ENCODE measurements around the gene SPIRE1.
"Not testable (repeated sequence)": the region's sequence is repeated elsewhere in the genome, so short reads cannot be mapped to it uniquely, and the experiment has no call there.

SPIRE1 gene

DNA sequence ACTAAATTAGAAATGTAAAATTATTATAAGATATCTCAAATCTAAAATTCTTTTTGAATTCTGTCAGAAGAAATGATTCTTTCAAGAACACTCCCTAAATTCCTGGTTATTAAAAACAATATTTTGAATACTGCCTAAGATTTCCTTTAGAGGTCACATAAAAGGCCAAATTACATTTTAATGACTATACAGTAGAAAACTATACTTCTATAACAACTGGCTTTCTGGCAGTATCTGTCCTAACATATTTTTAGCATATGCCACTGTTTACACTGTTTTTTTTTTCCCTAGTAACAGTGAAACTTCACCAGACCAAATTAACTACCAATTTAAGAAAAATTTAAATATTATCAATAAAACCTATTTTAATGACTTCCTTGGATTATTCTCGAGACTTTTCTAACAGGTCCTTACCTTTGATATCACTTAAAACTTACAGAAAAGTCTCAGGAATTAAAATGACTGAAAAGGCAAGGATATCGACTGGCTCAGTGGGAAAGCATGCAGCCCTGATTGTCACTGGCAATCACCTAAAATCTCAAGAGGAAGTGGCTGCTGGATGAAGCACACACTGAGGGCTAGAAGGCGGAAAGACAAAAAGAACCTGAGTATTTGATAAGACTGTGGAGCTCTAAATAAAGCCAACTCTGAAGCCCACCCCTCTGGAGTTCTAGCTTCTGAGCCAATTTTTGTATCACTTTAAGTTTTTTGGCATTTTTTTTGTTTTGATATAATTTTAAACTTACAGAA, 59.6 kb downstream of the SPIRE1 start:
- DNase-seq = peak; percentile 73

DNA sequence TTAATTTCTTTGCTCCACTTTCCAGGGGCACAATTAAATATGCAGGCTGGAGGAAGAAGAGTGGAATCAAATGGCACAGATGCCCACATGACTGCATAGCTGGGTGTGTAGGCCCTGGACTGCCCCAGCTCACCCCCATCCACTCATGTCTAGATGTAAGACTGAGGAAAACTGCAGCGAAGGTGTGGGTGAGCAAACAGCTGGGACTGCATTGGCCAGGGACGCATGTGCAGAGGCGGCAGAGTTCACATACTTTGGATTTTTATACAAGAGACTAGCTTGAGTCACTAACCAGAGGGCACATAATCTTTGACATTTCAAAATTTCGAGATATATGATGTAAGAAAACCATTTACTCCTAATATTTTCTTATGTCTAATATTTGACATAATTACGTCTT, 60.1 kb downstream of the SPIRE1 start:
- DNase-seq = no peak

DNA sequence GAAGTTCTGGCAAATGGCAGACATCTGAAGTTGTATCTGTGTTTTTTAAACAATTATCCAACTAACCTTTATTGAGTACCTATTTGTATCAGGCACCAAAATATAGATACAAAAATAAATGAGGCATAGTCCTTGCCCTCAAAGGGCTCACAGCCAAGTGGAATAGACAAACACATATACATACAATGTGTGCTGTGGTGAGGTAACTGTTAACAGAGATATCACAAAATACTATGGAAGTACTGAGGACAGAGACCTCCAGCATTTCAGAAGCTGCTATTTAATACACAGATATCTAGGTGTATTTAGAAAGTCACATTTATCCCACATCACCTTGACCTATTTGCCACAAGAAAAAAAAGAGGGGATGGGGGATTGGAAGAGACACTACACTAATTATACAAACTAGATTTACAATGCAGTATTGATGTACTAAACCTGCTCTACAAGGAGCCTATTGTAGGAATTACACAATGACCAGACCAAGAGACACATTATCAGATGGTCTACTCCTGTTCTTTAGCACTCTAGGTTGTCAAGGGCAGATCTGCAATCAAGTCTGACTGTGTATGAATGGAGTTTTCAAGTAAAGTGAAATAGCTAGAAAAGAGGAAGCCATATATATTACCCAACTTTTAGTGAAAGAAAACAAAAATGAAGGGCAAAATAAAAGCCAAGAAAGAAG, 62.2 kb downstream of the SPIRE1 start:
- DNase-seq = peak; percentile 80

DNA sequence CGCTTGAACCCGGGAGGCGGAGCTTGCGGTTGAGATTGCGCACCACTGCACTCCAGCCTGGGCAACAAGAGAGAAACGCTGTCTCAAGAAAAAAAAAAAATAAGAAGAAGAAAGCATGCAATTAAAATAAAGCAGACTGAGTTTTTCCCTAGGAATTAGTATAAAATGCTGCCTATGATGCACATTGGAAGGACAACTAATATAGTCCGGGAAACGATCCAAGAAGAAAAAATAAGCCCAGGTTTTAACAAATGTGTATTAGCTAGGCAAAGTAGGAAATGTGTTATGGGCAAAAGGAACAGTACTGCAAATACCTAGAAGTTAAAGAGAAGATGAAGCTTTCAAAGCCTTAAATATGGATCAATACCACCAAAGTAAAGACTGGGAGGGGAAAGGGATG, 64.0 kb downstream of the SPIRE1 start:
- no peak for DNase-seq

DNA sequence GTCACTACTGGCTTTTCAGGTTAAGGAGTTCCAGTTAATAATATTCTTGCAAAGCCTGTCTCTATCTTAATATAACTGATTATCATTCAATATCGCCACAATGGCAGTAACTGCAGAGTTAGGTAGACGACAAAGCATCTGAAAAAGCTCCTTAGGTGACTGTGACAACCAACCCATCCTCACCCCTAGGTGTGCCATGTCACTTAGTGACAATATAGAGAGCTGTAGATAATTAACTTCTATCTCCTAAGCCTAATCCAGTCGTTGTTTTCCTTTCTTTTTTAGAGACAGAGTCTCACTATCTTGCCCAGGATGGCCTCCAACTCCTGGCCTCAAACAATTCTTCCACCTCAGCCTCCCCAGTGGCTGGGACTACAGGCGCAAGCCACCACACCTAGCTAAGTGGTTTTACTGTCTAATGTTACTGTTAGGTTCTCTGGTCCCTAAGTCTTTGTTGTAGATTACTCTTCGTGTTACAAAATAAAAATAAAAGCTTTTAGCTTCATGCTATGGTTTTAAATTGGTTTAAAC, 65.2 kb downstream of the SPIRE1 start:
- DNase-seq = no peak

DNA sequence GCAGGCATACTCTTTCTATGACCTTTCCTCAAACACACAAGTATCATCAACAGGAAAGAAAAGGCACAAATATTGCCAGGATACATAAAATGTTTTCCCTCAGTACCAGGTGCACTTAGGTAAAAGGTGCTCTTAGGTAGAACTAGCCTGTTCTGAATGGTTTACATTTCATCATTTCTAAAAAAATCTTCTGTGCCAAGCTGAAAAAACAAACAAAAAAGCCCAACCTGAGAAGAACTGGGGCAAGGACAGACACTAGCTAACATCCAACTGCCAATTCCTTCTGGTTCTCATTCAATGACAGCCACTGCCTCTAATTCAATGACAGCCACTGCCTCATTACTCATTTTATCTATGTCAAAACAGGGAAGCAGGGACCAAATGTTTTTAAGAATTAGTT, 68.5 kb downstream of the SPIRE1 start:
- DNase-seq = no peak

DNA sequence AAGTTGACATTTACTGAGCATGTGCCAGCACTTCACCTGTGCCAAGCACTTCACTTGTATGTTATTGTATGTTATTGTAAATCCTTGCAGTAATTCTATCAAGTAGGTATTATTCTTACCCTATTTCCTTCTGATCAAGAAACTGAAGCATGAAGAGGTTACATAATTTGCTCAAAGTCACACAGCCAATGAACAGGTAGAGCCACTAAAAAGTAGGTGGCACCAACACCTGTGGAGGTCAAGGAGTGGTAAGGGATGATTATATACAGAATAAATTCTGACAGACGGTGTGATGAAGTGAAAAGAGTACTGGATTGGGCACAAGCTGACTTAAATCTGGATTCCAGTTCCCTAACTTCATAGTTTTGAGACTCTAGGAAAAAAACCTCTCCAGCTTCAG, 71.0 kb downstream of the SPIRE1 start:
- no peak for DNase-seq

DNA sequence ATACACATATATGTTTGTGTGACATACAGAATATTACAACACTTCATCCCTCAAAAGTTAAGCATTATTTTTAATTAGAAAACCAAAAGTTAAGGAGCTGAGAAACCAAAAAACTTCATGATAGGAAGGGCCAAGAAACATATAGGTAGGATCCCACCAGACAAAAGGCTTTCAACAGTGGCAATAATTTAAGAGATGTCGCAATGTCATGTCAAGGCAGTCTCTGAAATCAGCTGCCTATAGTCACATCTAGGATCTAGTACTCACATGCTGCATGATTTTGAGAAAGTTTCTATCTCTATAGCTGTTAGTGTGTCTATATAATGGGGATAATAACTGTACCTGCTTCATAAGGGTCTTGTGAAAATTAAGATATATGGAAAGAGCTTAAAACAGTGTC, 72.7 kb downstream of the SPIRE1 start:
- DNase-seq = peak; percentile 38

DNA sequence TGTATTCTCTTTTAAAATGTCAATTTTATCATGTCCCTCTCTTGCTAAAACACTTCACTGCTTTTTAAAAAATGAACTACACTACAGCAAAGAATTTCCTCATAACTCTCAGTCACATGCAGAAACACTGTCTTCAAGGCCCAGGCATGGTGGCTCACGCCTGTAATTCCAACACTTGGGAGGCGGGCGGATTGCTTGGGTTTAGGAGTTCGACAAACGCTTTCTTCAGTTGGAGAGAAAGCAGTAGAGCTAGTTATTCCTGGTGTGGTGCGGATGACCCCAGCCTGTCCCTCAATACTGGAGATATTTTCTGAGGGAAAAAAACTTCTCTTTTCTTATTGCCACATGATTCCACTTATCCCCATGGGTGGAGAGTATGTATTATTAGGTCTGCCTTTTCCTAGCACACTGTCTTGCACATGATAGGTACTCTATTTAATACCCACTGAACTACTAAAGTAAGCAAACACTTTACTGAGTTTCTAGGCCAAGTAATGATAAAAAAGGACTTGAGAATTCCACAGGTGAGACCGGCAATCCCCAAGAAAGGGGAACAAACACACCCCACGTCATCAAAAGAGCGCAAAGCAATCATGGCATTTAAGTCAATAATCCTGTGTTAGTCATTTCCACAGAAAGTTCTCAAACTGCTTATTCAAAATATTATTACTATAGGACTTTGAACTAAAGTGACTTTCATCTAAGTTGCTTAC, 77.1 kb downstream of the SPIRE1 start:
- DNase-seq = no peak

DNA sequence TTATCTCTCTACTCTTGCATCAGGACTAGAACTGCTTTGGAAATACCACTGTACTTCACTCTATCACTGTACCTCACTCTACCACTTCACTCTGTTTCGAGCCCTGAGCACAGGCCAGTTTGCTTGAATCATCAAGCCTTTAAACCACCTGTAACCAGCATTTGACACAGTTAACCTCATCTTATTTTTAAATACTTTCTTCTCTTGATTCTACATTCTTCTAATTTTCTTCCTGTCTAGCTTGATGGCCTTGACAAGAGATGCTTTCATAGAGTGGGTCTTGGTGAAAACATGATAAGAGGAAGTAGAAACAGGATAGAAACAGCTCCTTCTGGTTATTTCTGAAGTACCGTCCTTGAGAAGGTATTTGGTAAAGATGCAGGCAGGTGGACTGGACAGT, 78.1 kb downstream of the SPIRE1 start:
- DNase-seq = no peak

DNA sequence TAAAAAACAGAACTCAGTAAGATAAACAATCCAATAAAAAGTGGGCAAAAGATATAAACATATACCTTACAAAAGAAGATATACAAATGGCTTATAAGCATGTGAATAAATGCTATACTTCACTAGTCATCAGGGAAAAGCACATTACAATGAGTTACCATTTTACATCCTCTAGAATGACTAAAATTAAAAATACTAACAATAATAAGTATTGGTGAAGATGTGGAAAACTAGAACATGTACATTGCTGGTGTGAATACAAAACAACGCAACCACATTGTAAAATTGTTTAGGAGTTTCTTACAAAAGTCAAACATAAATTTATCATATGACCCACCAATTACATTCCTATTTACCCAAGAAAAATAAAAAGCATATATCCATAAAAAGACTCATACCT, 80.1 kb downstream of the SPIRE1 start:
- no peak for DNase-seq

DNA sequence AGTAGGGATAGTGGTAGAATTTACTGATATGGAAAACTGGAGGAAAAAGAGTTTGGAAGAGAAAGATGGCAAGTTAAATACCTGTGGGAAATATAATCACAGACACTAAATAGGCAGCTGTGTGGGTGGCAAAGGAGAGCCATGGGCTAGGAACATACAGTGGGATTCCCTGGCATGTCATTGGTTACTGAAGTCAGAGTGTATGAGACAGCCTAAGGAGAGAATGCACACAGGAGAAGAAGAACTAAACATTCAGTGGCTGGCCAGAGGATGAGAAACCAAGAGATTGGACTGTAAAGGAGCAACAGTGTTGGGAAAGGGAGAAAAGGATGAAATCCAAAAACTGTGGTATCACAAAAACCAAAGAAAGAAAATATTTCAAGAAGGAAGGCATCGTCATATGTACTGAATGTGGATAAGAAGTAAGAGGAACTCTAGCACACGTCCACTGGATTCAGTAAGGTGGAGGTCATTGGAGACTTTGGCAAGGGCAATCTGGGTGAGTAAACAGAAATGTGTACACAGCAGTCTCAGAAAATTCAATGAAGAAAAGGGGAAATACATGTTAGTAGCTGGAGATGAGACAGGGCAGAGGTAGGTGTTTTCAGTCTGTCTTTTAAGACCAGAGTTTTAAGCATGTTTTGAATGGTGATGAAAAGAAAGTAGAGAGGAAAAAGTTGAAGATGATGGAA, 83.3 kb downstream of the SPIRE1 start:
- no peak for DNase-seq

DNA sequence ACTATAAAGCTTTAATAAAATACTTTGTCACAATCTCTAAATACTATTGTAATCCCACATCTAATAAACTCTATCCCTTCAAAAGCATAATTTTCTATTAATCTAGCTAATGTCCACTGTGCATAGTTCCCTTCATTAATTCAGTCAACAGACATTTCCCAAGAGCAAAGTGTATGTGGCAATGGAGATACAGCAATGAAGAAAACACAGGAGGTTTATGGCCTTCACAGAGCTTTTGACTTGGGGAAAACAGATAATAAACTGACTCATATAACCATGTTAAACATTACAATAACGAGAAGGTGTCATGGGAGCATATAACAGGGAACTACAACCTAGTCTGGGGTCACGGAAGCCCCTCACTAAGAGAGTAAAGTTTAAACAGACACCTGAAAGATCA, 86.3 kb downstream of the SPIRE1 start:
- DNase-seq = no peak

DNA sequence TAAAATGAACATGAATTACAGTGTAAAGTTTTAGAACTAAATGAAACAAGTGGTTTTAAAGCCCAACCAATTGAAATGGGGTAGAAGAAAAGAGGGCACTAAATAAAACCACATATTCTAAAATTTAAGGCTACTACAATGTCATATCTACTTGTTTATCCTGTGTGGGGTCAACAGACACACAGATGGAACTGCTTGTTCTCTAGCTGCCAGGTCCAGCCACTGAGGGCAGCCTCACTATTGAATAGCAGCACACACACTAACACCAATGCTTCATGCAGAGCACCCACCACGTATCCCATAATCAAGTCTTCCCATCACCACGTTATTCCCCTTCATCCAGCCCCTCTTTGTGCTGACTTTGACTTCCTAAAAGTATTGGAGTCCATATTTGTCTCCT, 88.1 kb downstream of the SPIRE1 start:
- DNase-seq = no peak

DNA sequence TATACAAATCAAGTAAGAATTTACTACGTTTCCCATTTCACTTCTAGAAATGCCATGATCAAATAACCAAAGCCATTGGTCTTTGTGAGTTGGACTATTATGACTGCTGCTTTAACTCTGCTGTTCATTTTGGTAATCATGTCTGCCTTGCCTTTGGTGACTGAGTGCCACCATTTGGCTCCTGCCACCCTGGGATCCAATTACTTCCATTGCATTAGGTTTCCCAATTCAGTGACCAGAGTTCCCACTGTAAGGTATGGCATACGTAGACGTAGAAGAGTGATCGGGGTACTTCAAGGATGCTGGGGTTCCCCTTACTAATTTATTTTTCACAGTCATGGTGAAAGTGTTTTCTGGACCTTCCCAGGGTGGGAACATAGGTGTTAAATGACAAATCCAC, 90.1 kb downstream of the SPIRE1 start:
- DNase-seq = no peak

DNA sequence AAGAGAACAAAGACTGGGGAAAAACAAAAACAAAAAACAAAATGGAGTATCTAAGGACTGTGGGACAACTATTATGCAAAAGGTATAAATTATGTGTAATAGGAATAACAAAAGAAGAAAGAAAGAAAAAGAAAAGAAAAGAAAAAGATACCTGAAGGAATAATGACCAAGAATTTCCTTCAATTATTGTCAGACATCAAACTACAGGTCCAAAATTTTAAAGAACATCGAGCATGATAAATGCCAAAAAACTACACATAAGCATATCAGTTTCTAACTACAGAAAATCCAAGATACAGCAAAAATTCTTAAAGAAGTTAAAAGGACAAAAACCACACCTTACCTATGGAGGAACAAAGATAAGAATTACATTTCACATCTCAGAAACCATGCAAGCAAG, 93.0 kb downstream of the SPIRE1 start:
- no peak for DNase-seq

DNA sequence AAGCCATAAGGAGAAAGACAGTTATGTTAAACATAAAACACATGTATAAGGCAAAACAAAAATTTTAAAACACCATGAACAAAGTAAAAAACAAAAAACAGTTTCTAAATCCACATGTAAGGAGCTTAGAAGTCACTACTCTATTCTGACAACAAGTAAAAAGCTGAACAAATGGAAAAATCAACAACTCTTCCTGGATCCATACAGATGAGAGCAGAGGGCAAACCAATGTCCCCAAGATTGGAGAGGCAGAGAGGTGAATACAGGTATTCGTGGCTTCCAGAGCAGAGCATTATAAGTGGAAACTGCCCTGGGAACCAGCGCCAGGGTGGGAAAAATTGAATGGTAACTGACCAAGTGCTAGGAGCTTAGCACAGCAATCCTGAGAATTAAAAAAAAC, 93.5 kb downstream of the SPIRE1 start:
- no peak for DNase-seq

DNA sequence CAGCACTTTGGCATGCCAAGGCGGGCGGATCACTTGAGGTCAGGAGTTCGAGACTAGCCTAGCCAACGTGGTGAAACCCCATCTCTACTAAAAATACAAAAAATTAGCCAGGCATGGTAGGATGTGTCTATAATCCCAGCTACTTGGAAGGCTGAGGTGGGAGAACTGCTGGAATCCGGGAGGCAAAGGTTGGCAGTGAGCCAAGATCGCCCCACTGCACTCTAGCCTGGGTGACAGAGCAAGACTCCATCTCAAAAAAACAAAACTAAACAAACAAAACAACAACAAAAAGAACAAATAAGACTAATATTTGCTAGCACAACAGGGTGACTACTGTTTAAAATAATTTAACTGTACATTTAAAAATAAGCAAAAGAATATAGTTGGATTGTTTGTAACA, 97.3 kb downstream of the SPIRE1 start:
- not testable (repeated sequence) for DNase-seq

DNA sequence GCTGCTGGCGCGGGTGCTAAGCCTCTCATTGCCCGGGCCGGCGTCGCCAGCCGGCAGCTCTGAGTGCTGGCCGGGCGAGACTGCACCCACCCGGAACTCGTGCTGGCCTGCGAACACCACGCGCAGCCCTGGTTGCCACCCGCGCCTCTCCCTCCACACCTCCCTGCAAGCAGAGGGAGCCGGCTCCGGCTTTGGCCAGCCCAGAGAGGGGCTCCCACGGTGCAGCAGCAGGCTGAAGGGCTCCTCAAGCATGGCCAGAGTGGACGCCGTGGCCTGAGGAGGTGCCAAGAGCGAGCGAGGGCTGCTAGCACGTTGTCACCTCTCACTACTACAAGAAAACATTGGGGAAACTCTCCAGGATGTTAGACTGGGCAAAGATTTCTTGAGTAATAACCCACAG, 98.6 kb downstream of the SPIRE1 start:
- no peak for DNase-seq

DNA sequence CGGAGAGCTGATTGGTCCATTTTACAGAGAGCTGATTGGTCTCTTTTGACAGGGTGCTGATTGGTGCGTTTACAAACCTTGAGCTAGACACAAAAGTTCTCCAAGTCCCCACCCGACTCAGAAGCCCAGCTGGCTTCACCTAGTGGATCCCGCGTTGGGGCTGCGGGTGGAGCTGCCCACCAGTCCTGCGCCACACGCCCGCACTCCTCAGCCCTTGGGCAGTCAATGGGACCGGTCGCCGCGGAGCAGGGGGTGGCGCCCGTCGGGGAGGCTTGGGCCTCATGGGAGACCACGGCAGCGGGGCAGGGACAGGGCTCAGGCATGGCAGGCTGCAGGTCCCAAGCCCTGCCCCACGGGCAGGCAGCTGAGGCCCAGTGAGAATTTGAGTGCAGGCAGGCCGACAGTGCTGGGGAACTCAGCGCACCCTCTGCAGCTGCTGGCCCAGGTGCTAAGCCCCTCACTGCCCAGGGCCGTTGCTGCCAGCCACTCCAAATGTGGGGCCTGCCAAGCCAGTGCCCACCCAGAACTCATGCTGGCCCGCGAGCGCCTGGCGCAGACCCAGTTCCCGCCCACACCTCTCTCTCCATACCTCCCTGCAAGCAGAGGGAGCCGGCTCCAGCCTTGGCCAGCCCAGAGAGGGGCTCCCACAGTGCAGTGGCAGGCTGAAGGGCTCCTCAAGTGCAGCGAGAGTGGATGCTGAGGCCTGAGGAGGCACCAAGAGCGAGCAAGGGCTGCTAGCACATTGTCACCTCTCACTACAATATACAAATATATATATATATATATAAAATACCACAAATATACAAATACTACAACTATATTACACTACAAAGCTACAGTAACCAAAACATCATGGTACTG, 100.7 kb downstream of the SPIRE1 start:
- DNase-seq = no peak

DNA sequence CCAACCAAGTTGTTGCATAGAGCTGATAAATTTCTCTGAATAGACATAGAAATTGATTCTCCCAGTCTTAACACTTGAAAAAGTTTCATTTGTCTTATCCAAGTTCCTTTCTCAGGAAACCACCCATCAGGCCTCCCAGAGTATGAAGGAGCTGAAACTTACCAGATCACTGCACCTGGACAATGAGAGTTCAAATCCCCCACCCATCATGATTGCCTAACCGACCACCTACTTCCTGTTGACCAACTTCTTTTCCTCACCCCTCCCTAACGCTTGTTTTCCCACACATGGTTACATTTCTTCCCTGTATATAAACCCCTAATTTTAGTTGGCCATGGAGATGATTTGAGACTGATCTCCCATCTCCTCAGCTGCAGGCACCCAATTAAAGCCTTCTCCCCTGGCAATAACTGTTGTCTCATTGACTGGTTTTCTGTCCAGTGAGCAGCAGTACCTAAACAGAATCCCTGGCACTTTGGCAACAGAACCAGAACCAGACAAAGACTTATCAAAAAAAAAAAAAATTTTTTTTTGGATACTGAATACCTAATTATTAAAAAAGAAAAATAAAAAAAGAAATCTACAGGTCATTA, 103.0 kb downstream of the SPIRE1 start:
- peak; percentile 11 for DNase-seq

DNA sequence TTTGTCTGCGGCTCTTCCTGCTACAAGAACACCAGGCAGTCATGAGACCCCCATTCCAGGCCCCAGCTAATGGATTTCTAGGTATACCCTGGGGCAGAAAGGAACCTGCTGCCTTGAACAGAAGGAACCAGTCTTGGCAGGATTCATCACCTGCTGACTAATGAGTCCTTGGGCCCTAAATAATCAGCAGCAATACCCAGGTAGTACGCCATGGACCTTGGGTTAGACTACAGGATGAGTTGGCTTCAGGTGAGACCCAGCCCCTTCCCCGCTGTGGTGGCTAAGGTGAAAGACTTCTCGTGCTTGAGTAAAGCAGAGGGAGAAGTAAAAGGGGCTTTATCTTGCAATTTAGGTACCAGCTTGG, 105.0 kb downstream of the SPIRE1 start:
- no peak for DNase-seq
